GM19023 (cell line): ENCODE data around the gene CCR5AS.

Source experiments
- ATAC-seq: cut with Tn5 transposase; IDR thresholded peaks from one replicate; pipeline ENCODE4 v1.9.1; 2021; ENCODE audit warnings: mild to moderate bottlenecking, moderate library complexity; ENCODE audit not compliant: unreplicated experiment

The CCR5AS gene

GRCh38 chr3:46383211-46383950 is 23.5 kb downstream of the CCR5AS start:
- no peak for ATAC-seq

GRCh38 chr3:46381625-46382024 is 25.2 kb downstream of the CCR5AS start:
- no peak for ATAC-seq

- ATAC-seq, result no peak
Measured at GRCh38 chr3:46380471-46381221, 26.2 kb downstream of the CCR5AS start.

- ATAC-seq, result no peak
Measured at GRCh38 chr3:46378426-46378942, 28.4 kb downstream of the CCR5AS start.

GRCh38 chr3:46375814-46376213 is 31.1 kb downstream of the CCR5AS start:
- ATAC-seq, result no peak

- ATAC-seq, result no peak
Measured at GRCh38 chr3:46375218-46375617, 31.6 kb downstream of the CCR5AS start.

- ATAC-seq, result no peak
Measured at GRCh38 chr3:46374755-46375154, 32.1 kb downstream of the CCR5AS start.

GRCh38 chr3:46372492-46373359 is 34.1 kb downstream of the CCR5AS start:
- no peak for ATAC-seq

- no peak for ATAC-seq
Measured at GRCh38 chr3:46371519-46372340, 35.1 kb downstream of the CCR5AS start.

GRCh38 chr3:46370839-46371518 is 35.9 kb downstream of the CCR5AS start, which contains the start of gene CCR5:
CCR5 (plus strand) TSS chr3:46370946; CDS start chr3:46372903, 1,957 bp downstream.
- ATAC-seq, result no peak

GRCh38 chr3:46369675-46370132 is 37.2 kb downstream of the CCR5AS start:
- ATAC-seq, result peak; percentile 50

GRCh38 chr3:46369151-46369550 is 37.7 kb downstream of the CCR5AS start:
- ATAC-seq, result no peak

- no peak for ATAC-seq
Measured at GRCh38 chr3:46368569-46368968, 38.3 kb downstream of the CCR5AS start.

GRCh38 chr3:46367811-46368210 is 39.1 kb downstream of the CCR5AS start:
- no peak for ATAC-seq

GRCh38 chr3:46365737-46366524 is 40.9 kb downstream of the CCR5AS start:
- ATAC-seq, result no peak

GRCh38 chr3:46365041-46365440 is 41.8 kb downstream of the CCR5AS start:
- no peak for ATAC-seq

- no peak for ATAC-seq
Measured at GRCh38 chr3:46361408-46362283, 45.2 kb downstream of the CCR5AS start.

- ATAC-seq, result no peak
Measured at GRCh38 chr3:46360907-46361306, 46.0 kb downstream of the CCR5AS start.
